Measurements from ENCODE around the gene USH2A.

DNA sequence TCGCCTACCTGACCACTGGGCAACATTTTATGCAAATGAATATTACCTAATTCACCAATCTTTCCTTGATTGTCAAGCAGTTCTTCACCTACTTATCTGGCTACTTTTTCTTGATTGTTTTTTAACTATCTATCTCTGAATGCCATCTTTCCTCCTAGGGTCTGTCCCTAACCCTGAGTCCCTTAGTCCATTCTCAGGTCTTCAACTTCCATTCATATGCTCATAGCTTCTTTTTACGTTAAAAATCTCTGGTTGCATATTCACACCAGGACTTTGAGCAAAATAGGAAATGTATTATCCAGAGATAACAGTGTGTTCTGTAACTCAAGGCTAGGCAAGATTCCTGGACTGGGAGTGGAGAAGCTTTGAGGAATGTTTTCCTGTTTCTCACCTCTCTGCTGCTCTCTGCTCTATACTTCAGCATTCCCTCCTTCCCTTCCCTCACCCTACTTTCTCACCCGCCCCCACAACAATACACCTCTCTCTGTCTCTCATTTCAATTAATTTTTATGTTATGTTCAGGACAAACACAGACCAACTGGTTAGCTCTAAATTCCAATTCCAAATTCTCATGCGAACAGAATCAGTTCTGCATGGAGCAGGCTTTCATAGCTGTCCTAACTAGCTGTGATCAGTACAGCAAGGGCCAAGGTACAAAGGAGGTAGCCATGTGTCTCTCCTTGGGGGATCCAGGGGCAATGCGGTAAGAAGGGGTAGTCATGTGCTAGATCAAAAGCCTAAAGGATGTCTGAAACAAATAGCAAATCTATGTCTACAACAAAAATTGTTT lies 278.4 kb downstream of the USH2A start:
- TF ChIP-seq CTCF (IDR thresholded peaks at IDR 0.05 in 2 of 3, conservative IDR thresholded peaks at IDR 0.05 in 1 of 3; ENCODE audit: borderline replicate concordance in 1 of 3, insufficient read depth in 1 of 3, low read depth in 2 of 3, low read length in 2 of 3) = no peak
- TF ChIP-seq POLR2AphosphoS5 (IDR thresholded peaks at IDR 0.05; ENCODE audit: low read depth, low read length) = no peak
- no peak for TF ChIP-seq MAX (IDR thresholded peaks at IDR 0.05)
- no peak for TF ChIP-seq YY1 (IDR thresholded peaks at IDR 0.05; ENCODE audit: extremely low read depth, insufficient replicate concordance, low read depth, low read length)
- TF ChIP-seq RAD21 (IDR thresholded peaks at IDR 0.05; ENCODE audit: low read depth) = no peak

Data from HCT116 (cell line).